H54 (cell line): ENCODE data around the gene TM4SF4.
A peak's percentile ranks its signal among the peaks of the same experiment; 100 is the strongest.

Source experiments
- DNase-seq: peaks from one replicate; pipeline ENCODE4 v3.0.0; 2011; ENCODE audit warnings: low spot score, mixed read lengths; ENCODE audit not compliant: insufficient read length
- FAIRE-seq: peaks from 3 replicates; lab custom pipeline; 2011; peaks lifted over from hg19 to GRCh38; lab: Jason Lieb, UNC
- POLR2A ChIP-seq: IDR thresholded peaks from 2 replicates; pipeline ENCODE4 v1.6.1; 2011; ENCODE audit warnings: low read depth, mild to moderate bottlenecking, low read length

The TM4SF4 gene

GRCh38 chr3:149481491-149481890 lies 7.0 kb downstream of the TM4SF4 start:
- TF ChIP-seq POLR2A: no peak
- FAIRE-seq (no peak), DNase-seq (no peak)

DNA sequence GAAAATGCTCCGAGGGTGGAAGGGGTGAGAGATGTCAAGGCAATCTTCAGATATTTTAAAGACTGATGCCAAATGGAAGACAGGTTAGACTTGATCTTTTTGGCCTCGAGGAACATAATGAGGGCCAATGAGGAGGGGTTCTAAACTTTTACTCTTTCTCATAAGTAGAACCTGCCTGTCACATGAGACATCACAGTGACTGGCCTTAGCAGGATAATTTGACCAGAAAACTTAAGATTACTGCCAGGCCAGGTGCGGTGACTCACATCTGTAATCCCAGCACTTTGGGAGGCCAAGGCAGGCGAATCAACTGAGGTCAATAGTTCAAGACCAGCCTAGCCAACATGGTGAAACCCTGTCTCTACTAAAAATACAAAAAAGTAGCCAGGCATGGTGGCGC lies 12.2 kb downstream of the TM4SF4 start:
- no peak for FAIRE-seq
- no peak for TF ChIP-seq POLR2A

GRCh38 chr3:149487598-149488197 lies 13.2 kb downstream of the TM4SF4 start:
- TF ChIP-seq POLR2A: no peak
- DNase-seq: no peak
- FAIRE-seq: no peak

More for the DNA sequence above, 12.2 kb downstream of the TM4SF4 start:
- no peak for DNase-seq

DNA sequence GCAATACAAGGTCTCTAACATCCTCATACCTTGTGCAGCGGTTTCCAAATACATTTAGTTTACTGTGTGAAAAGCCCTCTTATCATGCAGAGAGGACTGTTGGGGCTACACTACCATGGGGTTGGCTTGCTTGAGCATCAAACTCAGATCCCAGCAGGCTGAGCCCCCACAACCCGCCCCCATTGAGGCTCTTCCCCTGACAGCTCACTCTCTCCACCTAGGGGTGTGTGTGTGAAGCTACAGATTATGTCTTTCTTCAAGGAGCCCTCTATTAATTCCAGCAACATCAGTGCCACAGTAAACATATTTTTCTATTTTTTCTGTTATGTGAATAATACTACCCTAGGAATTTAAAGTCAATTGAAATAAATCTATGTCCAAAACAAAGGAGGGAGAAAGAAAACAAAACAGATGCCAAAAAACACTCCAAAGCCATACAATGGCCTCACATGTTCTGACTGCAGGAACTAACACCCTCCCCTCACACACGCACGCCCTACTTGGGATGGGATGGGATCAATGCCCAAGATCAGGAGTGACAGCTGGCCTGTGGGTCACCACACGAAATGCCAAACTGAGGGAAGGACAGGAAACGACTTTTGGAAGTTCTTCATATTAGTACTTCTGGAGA lies 14.7 kb downstream of the TM4SF4 start:
- TF ChIP-seq POLR2A: no peak
- DNase-seq: no peak
- FAIRE-seq: no peak

DNA sequence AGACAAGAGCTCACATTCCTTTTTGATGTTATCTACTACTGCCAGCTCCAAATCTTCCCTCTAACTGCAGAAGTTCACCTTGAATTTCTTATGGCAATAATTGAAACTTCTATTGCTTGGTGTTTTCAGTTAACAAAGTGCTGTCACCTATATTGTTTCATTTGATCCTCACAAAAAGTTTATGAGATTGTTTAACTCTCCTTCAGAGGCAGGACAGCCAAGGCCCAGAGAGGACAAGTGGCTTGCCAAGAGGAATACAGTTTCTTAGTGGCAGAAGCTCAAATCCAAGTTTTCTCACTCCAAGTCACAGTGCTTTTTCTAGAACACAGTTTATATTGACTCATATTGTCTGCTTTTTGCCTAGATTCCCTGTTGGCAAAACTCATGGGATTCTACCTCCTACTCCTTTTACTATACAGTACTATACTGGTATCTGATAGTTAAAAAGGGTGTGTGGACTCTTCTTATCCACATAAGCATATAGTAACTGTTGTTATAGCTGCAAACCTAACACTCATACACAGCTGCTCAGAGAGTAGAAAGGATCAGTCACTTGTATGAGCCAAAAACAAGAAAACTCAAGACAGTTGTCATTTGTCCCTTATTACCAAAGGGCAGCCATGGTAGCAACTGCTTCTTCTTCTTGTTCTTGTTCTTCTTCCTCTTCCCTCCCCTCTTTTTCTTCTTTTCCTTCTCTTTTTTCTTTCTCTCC lies 15.9 kb downstream of the TM4SF4 start:
- FAIRE-seq: no peak

DNA sequence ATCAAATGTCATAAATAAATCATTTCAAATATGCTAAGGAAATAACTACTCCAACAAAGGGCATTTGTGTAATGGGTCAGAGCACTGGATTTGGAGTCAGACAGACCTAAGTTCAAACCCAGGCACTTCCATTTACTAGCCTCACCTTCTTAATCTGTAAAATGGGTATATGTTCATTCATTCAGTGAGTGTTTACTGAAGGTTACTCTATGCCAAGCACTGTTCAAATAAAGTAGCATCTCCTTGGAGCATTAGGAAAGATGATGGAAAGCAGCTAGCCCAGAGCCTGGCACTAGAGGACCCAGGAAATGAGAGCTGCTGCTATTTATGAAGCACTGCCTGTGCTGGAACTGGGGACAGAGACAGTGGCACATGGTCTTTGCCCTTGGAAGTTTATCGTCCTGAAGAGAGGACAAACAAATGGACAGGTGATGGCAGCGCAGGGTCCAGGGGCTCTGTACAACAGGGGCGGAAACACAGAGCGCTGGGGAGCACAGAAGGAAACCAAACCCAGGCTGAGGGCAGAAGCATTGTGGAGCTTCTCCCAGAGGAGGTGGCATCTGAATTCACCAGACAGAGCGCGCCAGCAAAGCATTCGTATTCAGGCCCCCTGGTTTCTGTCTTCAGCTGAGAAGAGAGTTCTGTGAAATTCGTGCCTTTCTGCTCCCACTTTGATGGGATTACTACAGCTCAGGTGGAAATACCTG lies 19.0 kb downstream of the TM4SF4 start:
- DNase-seq: no peak
- FAIRE-seq: no peak
- no peak for TF ChIP-seq POLR2A

More for the DNA sequence above, 15.9 kb downstream of the TM4SF4 start:
- no peak for TF ChIP-seq POLR2A
- no peak for DNase-seq

- TF ChIP-seq POLR2A: no peak
- FAIRE-seq (no peak), DNase-seq (no peak)
Observed at GRCh38 chr3:149494022-149494758, 19.7 kb downstream of the TM4SF4 start.

- FAIRE-seq: no peak
- TF ChIP-seq POLR2A: no peak
- no peak for DNase-seq
Observed at GRCh38 chr3:149494759-149495580, 20.5 kb downstream of the TM4SF4 start.

- DNase-seq (no peak), FAIRE-seq (no peak)
- no peak for TF ChIP-seq POLR2A
Observed at GRCh38 chr3:149495581-149496125, 21.2 kb downstream of the TM4SF4 start.

DNA sequence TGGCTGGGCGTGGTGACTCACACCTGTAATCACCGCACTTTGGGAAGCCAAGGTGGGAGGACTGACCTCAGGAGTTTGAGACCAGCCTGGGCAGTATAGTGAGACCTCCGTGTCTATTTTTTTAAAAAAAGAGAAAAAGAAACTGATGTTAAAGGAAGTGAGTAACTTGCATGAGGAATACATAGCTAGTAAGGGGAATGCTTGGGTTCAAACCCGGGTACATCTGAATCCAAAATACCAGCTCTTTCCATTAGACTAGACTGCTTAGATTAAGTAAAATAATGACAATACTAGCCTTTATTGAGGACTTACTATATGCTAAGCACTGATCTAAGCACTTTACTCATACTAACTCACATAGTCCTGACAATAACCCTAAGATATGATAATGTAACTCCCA lies 22.4 kb downstream of the TM4SF4 start:
- DNase-seq: no peak
- no peak for TF ChIP-seq POLR2A
- no peak for FAIRE-seq

DNA sequence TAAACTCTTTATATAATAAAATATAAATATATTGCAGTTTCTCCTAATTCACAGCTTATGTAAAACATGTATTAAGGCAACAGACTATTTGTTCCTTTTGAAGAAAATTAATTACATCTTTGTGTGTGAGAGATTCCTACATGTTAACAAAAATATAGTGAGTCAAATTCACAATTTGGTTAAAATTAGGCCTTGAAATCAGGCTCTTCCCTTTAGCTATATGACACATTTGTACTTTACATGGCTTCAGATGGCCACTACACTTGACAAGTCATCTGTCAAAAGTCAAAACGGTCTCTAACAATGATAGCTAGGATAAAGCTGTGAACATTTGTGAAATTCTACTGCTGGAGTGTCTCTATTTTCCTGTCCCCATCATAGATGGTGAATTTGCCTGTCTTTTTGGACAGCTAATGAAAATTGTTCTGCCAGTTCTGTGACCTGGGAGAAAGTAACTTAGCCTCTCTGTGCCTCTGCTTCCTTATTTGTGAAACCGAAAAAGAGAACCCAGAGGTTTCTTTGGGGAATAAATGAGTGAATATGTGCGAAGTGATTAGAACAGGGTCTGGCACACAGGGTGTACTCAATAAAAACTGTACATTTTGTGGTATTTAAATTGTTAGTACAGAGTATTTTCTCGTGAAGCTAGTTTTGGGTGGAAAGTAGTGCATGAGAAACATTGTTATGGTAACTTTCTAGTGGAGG lies 23.6 kb downstream of the TM4SF4 start:
- FAIRE-seq (no peak), DNase-seq (no peak)
- TF ChIP-seq POLR2A: no peak

- no peak for DNase-seq
- peak; percentile 66 for FAIRE-seq
- TF ChIP-seq POLR2A: no peak
Observed at GRCh38 chr3:149501524-149501923, 27.0 kb downstream of the TM4SF4 start.
